ENCODE results near the gene LRP1-AS.

DNA sequence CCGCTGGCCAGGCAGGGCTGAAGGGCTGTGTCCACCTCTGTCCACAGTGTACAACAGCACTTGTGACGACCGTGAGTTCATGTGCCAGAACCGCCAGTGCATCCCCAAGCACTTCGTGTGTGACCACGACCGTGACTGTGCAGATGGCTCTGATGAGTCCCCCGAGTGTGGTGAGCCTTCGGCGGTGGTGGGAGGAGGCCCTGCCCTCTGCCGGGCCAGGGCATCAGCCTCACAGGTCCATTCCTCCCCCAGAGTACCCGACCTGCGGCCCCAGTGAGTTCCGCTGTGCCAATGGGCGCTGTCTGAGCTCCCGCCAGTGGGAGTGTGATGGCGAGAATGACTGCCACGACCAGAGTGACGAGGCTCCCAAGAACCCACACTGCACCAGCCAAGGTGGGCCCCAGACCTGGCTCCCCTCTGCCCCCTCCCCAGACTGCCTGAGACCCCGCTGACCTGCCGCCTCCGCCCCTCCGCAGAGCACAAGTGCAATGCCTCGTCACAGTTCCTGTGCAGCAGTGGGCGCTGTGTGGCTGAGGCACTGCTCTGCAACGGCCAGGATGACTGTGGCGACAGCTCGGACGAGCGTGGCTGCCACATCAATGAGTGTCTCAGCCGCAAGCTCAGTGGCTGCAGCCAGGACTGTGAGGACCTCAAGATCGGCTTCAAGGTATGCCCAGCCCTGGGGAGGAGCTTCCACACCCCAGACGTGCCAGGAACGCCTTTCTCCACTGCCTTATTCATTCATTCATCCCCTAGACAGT is 48.4 kb upstream of the LRP1-AS start:
- TF ChIP-seq POLR2A (IDR thresholded peaks at IDR 0.05; ENCODE audit: borderline replicate concordance, extremely low read depth, insufficient read depth, insufficient read length), result no peak
- TF ChIP-seq, protein P1, sequence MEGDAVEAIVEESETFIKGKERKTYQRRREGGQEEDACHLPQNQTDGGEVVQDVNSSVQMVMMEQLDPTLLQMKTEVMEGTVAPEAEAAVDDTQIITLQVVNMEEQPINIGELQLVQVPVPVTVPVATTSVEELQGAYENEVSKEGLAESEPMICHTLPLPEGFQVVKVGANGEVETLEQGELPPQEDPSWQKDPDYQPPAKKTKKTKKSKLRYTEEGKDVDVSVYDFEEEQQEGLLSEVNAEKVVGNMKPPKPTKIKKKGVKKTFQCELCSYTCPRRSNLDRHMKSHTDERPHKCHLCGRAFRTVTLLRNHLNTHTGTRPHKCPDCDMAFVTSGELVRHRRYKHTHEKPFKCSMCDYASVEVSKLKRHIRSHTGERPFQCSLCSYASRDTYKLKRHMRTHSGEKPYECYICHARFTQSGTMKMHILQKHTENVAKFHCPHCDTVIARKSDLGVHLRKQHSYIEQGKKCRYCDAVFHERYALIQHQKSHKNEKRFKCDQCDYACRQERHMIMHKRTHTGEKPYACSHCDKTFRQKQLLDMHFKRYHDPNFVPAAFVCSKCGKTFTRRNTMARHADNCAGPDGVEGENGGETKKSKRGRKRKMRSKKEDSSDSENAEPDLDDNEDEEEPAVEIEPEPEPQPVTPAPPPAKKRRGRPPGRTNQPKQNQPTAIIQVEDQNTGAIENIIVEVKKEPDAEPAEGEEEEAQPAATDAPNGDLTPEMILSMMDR (IDR thresholded peaks at IDR 0.05 in 2 of 3, conservative IDR thresholded peaks at IDR 0.05 in 1 of 3; ENCODE audit: borderline replicate concordance in 1 of 3, insufficient read depth in 1 of 3, low read depth in 2 of 3, low read length in 2 of 3), result no peak
- TF ChIP-seq SIN3A (IDR thresholded peaks at IDR 0.05; ENCODE audit: low read depth), result no peak
- no peak for TF ChIP-seq ZNF274 (IDR thresholded peaks at IDR 0.05; ENCODE audit: low read depth, low read length)
- no peak for TF ChIP-seq SRF (IDR thresholded peaks at IDR 0.05; ENCODE audit: low read depth)
- TF ChIP-seq, protein P2, sequence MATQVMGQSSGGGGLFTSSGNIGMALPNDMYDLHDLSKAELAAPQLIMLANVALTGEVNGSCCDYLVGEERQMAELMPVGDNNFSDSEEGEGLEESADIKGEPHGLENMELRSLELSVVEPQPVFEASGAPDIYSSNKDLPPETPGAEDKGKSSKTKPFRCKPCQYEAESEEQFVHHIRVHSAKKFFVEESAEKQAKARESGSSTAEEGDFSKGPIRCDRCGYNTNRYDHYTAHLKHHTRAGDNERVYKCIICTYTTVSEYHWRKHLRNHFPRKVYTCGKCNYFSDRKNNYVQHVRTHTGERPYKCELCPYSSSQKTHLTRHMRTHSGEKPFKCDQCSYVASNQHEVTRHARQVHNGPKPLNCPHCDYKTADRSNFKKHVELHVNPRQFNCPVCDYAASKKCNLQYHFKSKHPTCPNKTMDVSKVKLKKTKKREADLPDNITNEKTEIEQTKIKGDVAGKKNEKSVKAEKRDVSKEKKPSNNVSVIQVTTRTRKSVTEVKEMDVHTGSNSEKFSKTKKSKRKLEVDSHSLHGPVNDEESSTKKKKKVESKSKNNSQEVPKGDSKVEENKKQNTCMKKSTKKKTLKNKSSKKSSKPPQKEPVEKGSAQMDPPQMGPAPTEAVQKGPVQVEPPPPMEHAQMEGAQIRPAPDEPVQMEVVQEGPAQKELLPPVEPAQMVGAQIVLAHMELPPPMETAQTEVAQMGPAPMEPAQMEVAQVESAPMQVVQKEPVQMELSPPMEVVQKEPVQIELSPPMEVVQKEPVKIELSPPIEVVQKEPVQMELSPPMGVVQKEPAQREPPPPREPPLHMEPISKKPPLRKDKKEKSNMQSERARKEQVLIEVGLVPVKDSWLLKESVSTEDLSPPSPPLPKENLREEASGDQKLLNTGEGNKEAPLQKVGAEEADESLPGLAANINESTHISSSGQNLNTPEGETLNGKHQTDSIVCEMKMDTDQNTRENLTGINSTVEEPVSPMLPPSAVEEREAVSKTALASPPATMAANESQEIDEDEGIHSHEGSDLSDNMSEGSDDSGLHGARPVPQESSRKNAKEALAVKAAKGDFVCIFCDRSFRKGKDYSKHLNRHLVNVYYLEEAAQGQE (IDR thresholded peaks at IDR 0.05; ENCODE audit: low read depth), result no peak
- no peak for TF ChIP-seq EZH2phosphoT487 (IDR thresholded peaks at IDR 0.05; ENCODE audit: borderline replicate concordance)
- TF ChIP-seq, protein P3, sequence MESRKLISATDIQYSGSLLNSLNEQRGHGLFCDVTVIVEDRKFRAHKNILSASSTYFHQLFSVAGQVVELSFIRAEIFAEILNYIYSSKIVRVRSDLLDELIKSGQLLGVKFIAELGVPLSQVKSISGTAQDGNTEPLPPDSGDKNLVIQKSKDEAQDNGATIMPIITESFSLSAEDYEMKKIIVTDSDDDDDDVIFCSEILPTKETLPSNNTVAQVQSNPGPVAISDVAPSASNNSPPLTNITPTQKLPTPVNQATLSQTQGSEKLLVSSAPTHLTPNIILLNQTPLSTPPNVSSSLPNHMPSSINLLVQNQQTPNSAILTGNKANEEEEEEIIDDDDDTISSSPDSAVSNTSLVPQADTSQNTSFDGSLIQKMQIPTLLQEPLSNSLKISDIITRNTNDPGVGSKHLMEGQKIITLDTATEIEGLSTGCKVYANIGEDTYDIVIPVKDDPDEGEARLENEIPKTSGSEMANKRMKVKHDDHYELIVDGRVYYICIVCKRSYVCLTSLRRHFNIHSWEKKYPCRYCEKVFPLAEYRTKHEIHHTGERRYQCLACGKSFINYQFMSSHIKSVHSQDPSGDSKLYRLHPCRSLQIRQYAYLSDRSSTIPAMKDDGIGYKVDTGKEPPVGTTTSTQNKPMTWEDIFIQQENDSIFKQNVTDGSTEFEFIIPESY (IDR thresholded peaks at IDR 0.05; ENCODE audit: extremely low read depth, insufficient replicate concordance, low read length), result no peak

Data from HCT116 (cell line).